LNCAP (cell line): ENCODE measurements around the gene CDC42.

Source experiments
- CTCF ChIP-seq: fragments of 450-650 bp; IDR thresholded peaks from 2 replicates; pipeline ENCODE4 v1.5.1; 2017; ENCODE audit warnings: mild to moderate bottlenecking

Gene CDC42

GRCh38 chr1:22030057-22030456 lies 22.5 kb upstream of the CDC42 start:
- no peak for TF ChIP-seq CTCF

- TF ChIP-seq CTCF, result no peak
Observed at GRCh38 chr1:22030473-22030872, 22.0 kb upstream of the CDC42 start.

- no peak for TF ChIP-seq CTCF
Observed at GRCh38 chr1:22031214-22031962, 21.1 kb upstream of the CDC42 start.

GRCh38 chr1:22037520-22037919 lies 15.0 kb upstream of the CDC42 start:
- no peak for TF ChIP-seq CTCF

GRCh38 chr1:22038036-22038435 lies 14.5 kb upstream of the CDC42 start:
- no peak for TF ChIP-seq CTCF

GRCh38 chr1:22039594-22040285 lies 12.8 kb upstream of the CDC42 start:
- no peak for TF ChIP-seq CTCF

- no peak for TF ChIP-seq CTCF
Observed at GRCh38 chr1:22040286-22040623, 12.3 kb upstream of the CDC42 start.
